Natural killer cell (primary cell): Measurements from ENCODE around the gene CD209. TPM values are rescaled to one million over a fixed set of nuclear protein-coding genes. Genes with fewer than 3 reads are reported as not detected.

Experiments
- ATAC-seq, 3 donors: fragments of 150-1000 bp in 2 of 3; fragments of 200-7000 bp in 1 of 3; cut with Tn5 transposase; 1 replicate in 1 of 3; 2 replicates in 2 of 3; pipeline ENCODE4 v1.10.0; 2021; ENCODE audit warnings: mild to moderate bottlenecking in 2 of 3, moderate library complexity in 2 of 3
- DNase-seq, 2 donors: peaks; one replicate each; pipeline versions ENCODE4 v3.0.0 to v3.0.0-alpha.2; 2013 to 2021; ENCODE audit warnings: mixed read lengths in 1 of 2
- H3K27ac ChIP-seq: one replicate; pipeline ENCODE4 v1.5.1; 2013; ENCODE audit warnings: mild to moderate bottlenecking, low read length
- H3K27me3 ChIP-seq: one replicate; pipeline ENCODE4 v1.6.1; 2013; ENCODE audit warnings: low read length; ENCODE audit not compliant: control insufficient read depth, insufficient read depth
- H3K36me3 ChIP-seq: one replicate; pipeline ENCODE4 v1.6.1; 2013; ENCODE audit warnings: low read length; ENCODE audit not compliant: control insufficient read depth, insufficient read depth
- H3K4me1 ChIP-seq: one replicate; pipeline ENCODE4 v1.6.1; 2013; ENCODE audit warnings: low read length; ENCODE audit not compliant: control insufficient read depth, insufficient read depth
- H3K4me3 ChIP-seq: one replicate; pipeline ENCODE4 v1.5.1; 2013; ENCODE audit warnings: low read length
- H3K9me3 ChIP-seq: one replicate; pipeline ENCODE4 v1.6.1; 2013; ENCODE audit warnings: low read length; ENCODE audit not compliant: control insufficient read depth, insufficient read depth
- H3K27ac Mint-ChIP-seq, 2 donors: one replicate each; pipeline ENCODE4 v1.8.0; 2022; ENCODE audit warnings: mild to moderate bottlenecking in 2 of 2, mixed read lengths in 2 of 2, moderate library complexity in 1 of 2
- H3K27me3 Mint-ChIP-seq, 2 donors: one replicate each; pipeline ENCODE4 v1.8.0; 2022; ENCODE audit warnings: low read depth in 2 of 2, mixed read lengths in 2 of 2
- H3K36me3 Mint-ChIP-seq: one replicate; pipeline ENCODE4 v1.8.0; 2022; ENCODE audit warnings: mixed read lengths
- H3K4me1 Mint-ChIP-seq, 2 donors: one replicate each; pipeline ENCODE4 v1.8.0; 2022; ENCODE audit warnings: mixed read lengths in 2 of 2
- H3K4me3 Mint-ChIP-seq: one replicate; pipeline ENCODE4 v1.8.0; 2022; ENCODE audit warnings: mild to moderate bottlenecking, moderate library complexity, mixed read lengths
- H3K9me3 Mint-ChIP-seq, 2 donors: one replicate each; pipeline ENCODE4 v1.8.0; 2022; ENCODE audit warnings: mixed read lengths in 2 of 2
- CTCF ChIP-seq: fragments of 200-600 bp; IDR thresholded peaks from one replicate; pipeline ENCODE4 v1.8.0; 2022; ENCODE audit warnings: antibody characterized with exemption
- WGBS: methylation state at CpG from one replicate; pipeline ENCODE4 v1.1.7; 2013; ENCODE audit warnings: missing lambda C conversion rate; ENCODE audit not compliant: insufficient coverage; 5-methylcytosine and 5-hydroxymethylcytosine counted together
- intact Hi-C: fragments of 100-400 bp; cut with micrococcal nuclease; formaldehyde crosslinking; loops from one replicate; pipeline ENCODE4 v1.14.2; 2022
- total RNA-seq, 4 donors: library from RNA; stranded (reverse); fragments of 120-200 nt in 1 of 4; gene quantifications; one replicate each; pipeline versions ENCODE4 v1.2.3 to v1.2.4, GENCODE V29; 2013 to 2022

The CD209 gene
- total RNA-seq, 3 donors from 2014 or later (not counting 1 experiment from before 2014, with no cell fraction given), result 0.10 TPM; not detected in 2

GRCh38 chr19:7730286-7731217 lies 16.8 kb downstream of the CD209 start:
- peaks cover 17% of the 10 kb centered on the region for H3K4me1 ChIP-seq
- H3K36me3 ChIP-seq, result no peaks in the 10 kb centered on the region
- no peak overlapping the region for H3K4me3 Mint-ChIP-seq
- no peak overlapping the region for H3K27ac Mint-ChIP-seq
- WGBS, result 6% methylated on average over 78 of the region's 78 CpGs
- no peak for ATAC-seq
- no peaks in the 10 kb centered on the region for H3K9me3 Mint-ChIP-seq
- no peaks in the 10 kb centered on the region for H3K4me1 Mint-ChIP-seq
- intact Hi-C loops, result no loop called here
- peaks cover 45 to 46% of the 10 kb centered on the region in 2 donors for H3K27me3 Mint-ChIP-seq
- no peak for DNase-seq
- no peaks in the 10 kb centered on the region for H3K9me3 ChIP-seq
- H3K27me3 ChIP-seq, result peaks cover 10% of the 10 kb centered on the region
- no peak overlapping the region for H3K27ac ChIP-seq
- no peak overlapping the region for H3K4me3 ChIP-seq
- H3K36me3 Mint-ChIP-seq, result no peaks in the 10 kb centered on the region
- no peak for TF ChIP-seq CTCF

- TF ChIP-seq CTCF, result no peak
- no peak overlapping the region for H3K27ac ChIP-seq
- DNase-seq (no peak), ATAC-seq (no peak)
- H3K36me3 ChIP-seq, result no peaks in the 10 kb centered on the region
- H3K4me1 Mint-ChIP-seq, result no peaks in the 10 kb centered on the region
- H3K27me3 ChIP-seq, result peaks cover 10% of the 10 kb centered on the region
- H3K36me3 Mint-ChIP-seq, result no peaks in the 10 kb centered on the region
- H3K9me3 ChIP-seq, result no peaks in the 10 kb centered on the region
- WGBS, result 10% methylated on average over 34 of the region's 34 CpGs
- intact Hi-C loops, result no loop called here
- no peak overlapping the region for H3K4me3 ChIP-seq
- H3K27ac Mint-ChIP-seq, result no peak overlapping the region
- H3K4me3 Mint-ChIP-seq, result no peak overlapping the region
- peaks cover 41 to 44% of the 10 kb centered on the region in 2 donors for H3K27me3 Mint-ChIP-seq
- no peaks in the 10 kb centered on the region for H3K9me3 Mint-ChIP-seq
- peaks cover 17% of the 10 kb centered on the region for H3K4me1 ChIP-seq
Observed at GRCh38 chr19:7729831-7730285, 17.5 kb downstream of the CD209 start.

GRCh38 chr19:7729211-7729610 lies 18.1 kb downstream of the CD209 start:
- Histone ChIP-seq H3K27ac (no peak overlapping the region), H3K27me3 (peaks cover 10% of the 10 kb centered on the region), H3K4me3 (no peak overlapping the region), H3K9me3 (no peaks in the 10 kb centered on the region), H3K36me3 (no peaks in the 10 kb centered on the region), H3K4me1 (peaks cover 17% of the 10 kb centered on the region)
- peak in 2 of 3 donors; percentile 17 to 25 for ATAC-seq
- 28% methylated on average over 16 of the region's 16 CpGs for WGBS
- Mint-ChIP-seq H3K36me3 (no peaks in the 10 kb centered on the region), H3K4me1 (no peaks in the 10 kb centered on the region), H3K27me3 (peaks cover 35 to 38% of the 10 kb centered on the region in 2 donors), H3K9me3 (no peaks in the 10 kb centered on the region), H3K27ac (no peak overlapping the region), H3K4me3 (no peak overlapping the region)
- no peak for TF ChIP-seq CTCF
- DNase-seq, result peak in 1 of 2 donors; percentile 35
- intact Hi-C loops, result no loop called here
